NCI-H446 treated with DMSO at 0.1 percent for 48 hours (cell line): ENCODE results near the gene PCIF1.
"Not testable (repeated sequence)": the region's sequence is repeated elsewhere in the genome, so short reads cannot be mapped to it uniquely, and the experiment has no call there.

ENCODE experiments used
- DNase-seq: peaks from one replicate; lab custom pipeline; 2025; lab: John Stamatoyannopoulos, UW

PCIF1 gene

DNA sequence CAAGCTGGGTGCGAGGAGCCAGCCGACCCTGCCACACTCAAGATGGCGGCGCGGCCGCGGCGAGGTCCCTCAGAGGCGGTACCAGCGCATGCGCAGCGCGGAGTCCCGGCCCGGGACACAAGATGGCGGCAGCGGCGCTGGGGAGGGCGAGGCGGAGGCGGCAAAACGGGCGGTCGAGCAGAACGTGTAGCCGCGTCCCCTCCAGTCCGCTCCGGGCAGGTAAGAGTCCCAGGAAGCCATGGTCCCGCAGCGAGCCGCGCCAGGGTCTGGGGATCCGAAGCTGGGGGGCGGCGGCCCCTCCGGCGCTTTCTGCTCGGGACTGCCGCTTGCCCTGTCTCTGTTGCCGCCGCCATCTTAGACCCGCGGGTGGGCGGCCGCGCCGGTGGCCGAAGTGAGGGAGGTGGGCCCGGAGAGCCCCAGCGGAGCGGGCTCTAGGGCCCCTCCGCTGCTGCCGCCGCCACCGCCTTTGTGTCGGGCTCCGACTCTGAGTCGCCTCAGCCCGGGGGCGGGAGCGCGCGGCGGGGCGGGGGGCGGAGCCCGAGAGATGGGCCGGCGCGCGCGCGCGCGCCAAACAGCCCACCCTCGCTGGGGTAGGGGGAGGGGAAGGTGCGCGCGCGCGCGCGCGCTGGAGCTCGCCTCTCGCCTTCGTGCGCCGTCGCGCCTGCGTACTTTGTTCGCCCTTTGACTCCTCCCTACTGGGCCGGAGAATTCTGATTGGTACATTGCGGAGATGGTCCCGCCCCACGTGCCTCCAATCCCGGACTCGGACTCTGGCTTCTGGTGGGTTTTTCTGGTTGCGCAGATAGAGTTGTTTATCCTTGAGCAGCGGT is at the start of gene PCIF1:
Gene PCIF1 (plus strand): TSS at position 98 of the 830 bp plus-strand sequence. CDS start 4,317 bp downstream, outside the sequence.
- DNase-seq = peak; percentile 91

DNA sequence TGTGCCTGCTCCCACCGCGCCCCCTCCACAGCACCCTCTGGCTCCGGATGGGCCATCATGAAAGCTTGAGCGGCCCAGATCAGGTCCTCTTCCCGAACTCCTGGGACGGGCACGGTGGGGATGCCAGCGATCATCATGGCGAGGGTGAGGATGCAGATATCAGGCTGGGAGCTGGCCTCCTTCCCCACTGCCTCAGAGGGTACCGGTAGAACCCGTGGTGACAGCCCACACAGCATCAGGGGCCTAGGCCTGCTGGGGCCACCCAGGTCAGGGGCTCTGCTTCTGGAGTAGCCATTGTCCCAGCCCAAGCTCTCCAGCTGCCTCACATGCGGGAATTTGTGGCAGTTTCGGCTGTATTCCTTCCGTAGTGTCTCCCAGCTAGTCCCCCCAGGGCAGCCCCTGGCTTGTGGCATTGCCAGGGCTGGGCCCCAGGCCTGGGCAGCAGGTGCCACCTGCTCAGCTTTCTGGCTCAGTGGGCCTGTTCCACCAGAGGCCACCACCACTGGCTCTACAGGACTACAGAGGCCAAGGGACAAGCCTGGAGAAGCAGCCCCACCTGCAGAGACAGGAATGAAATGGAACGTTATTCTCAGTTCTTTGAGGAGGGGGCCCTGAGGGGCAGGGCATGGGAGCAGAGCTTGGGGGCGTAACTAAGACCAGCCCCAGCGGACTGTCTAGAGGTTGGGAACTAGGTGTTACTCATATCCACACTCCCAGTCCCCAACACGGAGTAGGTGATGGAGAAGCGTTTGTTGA is 47.7 kb upstream of the PCIF1 start:
- DNase-seq = no peak

DNA sequence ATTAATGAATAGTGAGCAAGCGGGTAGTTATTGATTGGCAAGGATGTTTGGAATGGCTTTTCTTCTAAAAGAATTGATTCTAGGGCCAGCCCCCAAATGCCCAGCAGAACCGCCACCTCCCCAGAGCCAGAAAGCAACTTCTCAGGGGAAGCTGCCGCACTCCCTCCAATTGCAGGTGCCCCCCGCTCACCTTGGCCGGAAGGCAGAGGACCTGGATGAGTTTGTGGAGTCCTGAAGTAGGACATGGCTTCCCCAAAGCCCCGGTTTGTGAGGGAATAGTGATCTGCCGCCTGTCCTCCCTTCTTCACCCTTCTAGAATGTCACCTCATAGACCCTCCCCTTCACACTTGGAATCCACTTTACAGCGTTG is 47.2 kb upstream of the PCIF1 start, which contains the start of gene SPATA25:
Gene SPATA25 (minus strand): TSS at position 277 of the 370 bp plus-strand sequence. CDS start 32 bp downstream, at position 245.
- no peak for DNase-seq

DNA sequence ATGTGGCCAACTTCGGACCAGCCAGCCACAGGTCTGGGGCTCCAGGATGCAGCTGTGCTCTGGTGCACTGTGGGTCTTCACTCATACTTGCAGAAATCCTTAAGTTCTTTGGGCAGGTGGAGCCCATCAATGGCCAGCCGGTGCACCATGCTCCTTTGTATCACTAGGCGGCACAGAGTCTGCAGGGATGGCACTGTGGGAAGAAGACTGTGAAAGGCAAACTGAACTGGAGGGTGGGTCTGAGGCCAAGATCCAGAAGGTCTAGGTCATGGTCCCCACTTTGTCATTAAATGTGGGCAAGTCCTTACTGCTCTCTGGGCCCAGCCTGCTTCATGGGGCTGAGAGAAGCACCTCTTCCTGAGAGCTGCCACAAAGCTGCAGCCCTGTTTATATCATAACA is 45.8 kb upstream of the PCIF1 start:
- no peak for DNase-seq

DNA sequence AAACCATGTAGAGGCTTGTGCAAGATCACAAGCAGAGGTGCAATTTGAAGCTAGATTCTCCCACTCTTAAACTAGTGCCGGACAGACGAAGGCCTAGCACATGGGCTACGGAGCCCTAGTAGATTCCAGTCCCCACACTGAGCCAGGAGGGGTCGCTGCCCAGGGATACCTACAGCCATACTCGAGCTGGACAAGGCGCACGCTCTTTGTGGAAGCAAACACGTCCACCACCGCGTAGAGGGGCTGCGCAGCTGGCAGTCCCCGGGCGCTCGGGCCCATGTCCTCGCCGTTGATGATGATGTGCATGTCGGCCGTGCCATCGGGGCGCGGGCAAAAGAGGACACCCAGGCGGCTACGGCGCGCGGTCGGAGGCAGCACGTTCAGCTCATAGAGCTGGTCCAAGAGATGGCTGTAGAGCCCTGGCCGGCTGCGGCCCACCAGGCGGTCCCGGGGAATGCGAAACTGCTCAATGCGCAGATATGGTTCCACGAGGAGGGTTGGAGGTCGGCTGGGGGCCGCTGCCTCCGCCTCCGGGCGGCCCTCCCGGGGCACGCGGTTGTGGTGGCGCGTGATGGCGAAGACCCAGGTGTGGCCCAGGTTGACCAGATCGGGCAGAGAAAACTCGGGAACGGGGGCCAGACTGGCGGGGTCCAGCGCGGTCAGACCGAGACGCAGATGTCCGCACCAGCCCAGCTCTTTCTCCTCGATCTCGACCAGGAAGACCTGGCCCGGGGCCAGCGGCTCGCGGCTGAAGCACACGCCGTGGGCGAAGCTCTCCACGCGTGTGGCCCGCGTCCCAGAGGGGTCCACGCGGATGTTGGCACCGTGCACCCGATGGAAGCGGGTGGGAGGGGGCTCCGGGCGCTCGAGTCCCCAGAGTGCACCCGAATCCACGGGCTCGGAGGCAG is 44.2 kb upstream of the PCIF1 start:
- no peak for DNase-seq

DNA sequence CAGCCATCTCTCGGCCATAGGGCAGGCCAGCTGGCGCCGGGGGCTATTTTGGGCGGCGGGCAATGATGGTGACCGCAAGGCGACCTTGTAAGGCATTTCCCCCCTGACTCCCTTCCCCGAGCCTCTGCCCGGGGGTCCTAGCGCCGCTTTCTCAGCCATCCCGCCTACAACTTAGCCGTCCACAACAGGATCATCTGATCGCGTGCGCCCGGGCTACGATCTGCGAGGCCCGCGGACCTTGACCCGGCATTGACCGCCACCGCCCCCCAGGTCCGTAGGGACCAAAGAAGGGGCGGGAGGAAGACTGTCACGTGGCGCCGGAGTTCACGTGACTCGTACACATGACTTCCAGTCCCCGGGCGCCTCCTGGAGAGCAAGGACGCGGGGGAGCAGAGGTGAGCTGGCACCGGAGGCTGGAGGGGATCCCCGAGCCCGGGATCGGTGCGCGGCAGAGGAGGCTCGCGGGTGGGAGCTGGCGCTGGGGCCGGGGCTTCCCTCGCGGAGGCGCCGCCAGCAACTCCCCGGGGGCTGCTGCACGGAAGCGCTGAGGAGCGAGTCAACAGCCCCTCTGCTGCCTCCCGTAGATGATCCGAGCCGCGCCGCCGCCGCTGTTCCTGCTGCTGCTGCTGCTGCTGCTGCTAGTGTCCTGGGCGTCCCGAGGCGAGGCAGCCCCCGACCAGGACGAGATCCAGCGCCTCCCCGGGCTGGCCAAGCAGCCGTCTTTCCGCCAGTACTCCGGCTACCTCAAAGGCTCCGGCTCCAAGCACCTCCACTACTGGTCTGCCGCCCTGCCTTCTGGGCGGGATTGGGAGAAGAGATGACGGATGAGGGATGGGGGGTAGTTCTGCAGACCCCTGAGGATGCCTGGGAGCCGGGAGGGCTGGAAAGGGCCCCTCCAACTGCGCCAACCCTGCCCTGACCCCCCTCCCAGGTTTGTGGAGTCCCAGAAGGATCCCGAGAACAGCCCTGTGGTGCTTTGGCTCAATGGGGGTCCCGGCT is 43.2 kb upstream of the PCIF1 start, which contains the start of the genes CTSA and NEURL2:
Gene CTSA (plus strand): TSS at position 351 of the 999 bp plus-strand sequence. CDS start 234 bp downstream, at position 585.
Gene NEURL2 (minus strand): TSS at position 224 of the 999 bp plus-strand sequence. CDS start 217 bp downstream, at position 7.
- peak; percentile 60 for DNase-seq

DNA sequence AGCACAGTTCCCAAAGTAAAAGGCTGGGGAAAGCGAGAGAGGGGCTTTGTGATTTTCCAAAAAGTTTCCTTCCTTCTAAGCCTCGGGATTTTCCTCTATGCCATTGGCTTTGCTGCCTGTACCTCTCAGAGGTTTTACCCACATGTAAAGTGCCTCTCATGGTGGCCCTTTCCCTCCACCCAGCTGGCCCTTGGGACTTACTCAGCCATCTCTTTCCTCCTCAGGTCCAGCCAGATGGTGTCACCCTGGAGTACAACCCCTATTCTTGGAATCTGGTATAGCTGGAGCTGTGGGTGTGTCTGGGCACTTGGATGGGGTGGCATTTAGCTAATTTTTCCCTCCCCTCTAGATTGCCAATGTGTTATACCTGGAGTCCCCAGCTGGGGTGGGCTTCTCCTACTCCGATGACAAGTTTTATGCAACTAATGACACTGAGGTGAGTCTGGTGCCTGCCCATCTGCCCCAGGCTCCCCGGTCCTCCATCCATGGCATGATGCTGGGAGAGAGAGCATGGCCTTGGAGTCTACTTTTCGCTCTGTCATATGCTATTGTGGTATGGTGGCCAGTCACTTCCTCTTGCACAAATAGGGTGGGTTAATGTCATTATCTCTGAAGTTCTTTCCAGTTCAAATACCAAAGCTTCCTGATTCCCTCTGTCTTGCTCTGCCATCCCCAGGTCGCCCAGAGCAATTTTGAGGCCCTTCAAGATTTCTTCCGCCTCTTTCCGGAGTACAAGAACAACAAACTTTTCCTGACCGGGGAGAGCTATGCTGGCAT is 42.2 kb upstream of the PCIF1 start:
- no peak for DNase-seq

DNA sequence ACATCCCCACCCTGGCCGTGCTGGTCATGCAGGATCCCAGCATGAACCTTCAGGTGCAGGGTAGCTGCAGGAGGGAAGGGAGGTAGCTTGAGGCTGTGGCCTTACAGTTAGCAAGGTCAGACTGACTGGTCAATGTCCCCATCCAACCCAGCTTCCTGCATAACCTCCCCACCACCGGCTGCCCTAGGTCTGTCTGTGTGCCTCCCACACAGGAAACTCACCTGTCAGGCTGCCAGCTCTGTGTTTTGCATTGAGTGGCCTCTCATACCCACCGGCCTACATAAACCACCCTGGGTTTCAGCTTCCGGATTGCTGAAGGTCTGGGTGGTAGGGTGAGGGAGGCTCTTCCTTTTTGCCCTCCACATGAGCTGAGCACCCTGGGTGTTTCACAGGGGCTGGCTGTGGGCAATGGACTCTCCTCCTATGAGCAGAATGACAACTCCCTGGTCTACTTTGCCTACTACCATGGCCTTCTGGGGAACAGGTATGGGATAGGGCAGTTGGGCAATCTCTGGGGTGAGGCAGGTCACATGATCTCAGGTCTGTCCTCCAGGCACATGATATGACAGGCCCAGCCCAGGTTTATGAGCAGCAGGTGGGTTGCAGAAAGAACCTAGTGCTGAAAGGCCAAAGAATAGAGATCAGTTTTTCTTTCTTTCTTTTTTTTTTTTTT is 41.5 kb upstream of the PCIF1 start:
- no peak for DNase-seq

DNA sequence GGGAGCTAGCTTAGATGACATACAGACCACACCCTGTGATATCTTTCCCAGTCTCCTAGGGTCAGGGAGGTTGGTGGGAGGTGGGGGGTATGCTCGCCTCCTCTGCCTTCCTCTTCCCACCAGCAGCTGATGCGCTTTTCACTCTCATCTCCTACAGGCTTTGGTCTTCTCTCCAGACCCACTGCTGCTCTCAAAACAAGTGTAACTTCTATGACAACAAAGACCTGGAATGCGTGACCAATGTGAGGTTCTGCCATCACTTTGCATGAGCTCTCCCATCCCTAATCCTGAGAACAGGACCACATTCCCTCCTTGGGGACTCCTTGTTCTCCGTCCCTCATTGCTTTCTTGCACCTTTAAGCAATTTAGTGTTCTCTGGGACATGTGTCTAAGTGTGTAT is 40.7 kb upstream of the PCIF1 start:
- no peak for DNase-seq

DNA sequence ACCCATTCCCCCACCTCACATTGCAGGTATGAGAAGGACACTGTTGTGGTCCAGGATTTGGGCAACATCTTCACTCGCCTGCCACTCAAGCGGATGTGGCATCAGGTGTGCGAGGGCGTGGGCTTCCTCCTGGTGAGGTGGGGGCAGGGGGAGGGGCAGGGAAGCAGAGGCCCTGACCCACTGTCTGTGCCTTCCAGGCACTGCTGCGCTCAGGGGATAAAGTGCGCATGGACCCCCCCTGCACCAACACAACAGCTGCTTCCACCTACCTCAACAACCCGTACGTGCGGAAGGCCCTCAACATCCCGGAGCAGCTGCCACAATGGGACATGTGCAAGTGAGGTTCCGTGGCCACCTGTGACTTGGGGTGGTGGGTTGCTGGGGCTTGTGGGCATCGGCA is 39.7 kb upstream of the PCIF1 start:
- DNase-seq = no peak

DNA sequence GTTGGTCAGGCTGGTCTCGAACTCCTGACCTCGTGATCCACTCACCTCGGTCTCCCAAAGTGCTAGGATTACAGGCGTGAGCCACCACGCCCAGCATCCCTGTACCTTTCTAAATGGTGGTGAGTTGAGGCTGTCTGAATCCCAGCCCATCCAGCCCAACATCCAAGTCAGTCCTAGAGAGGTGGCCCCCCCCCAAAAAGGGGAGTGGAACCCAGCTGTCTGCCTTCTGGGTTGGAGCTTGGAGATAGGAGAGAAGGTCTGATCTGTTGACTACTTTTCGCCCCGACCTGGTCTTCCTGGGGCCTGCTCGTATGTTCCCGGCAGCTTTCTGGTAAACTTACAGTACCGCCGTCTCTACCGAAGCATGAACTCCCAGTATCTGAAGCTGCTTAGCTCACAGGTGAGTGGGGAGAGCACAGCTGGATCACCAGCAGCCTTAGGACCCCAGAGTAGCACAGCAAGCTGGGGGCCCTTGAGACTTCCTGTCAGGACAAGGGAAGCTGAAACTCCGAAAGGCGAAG is 37.8 kb upstream of the PCIF1 start:
- no peak for DNase-seq

DNA sequence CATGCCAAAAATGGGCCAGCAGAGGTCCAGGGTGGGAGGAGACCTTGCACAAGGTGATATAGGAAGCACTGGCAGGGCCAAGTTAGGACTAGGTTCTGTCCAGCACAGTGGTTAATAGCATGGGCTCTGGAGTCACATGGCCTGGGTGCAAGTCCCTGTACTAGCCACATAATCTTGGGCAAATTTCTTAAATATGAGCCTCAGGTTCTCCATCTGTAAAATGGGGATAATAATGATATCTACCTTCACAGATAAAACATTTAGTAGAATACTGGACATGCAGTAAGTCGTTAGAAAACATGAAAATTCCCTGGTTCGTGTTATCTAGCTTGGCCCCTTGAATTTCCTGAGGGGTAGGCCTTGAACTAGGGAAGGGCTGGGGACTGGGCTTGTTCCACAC is 37.2 kb upstream of the PCIF1 start:
- no peak for DNase-seq

DNA sequence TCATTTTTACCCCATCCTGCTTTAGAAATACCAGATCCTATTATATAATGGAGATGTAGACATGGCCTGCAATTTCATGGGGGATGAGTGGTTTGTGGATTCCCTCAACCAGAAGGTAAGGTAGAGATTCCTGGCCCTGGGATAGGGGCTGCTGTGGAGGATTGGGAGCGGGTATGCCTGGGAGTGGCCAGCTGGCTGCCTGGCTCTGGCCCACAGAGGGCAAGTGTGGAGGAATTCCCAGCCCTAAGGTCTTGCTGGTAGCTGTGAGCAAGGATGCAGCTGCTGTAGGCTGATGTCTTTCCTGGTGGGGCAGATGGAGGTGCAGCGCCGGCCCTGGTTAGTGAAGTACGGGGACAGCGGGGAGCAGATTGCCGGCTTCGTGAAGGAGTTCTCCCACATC is 36.8 kb upstream of the PCIF1 start:
- DNase-seq = no peak

DNA sequence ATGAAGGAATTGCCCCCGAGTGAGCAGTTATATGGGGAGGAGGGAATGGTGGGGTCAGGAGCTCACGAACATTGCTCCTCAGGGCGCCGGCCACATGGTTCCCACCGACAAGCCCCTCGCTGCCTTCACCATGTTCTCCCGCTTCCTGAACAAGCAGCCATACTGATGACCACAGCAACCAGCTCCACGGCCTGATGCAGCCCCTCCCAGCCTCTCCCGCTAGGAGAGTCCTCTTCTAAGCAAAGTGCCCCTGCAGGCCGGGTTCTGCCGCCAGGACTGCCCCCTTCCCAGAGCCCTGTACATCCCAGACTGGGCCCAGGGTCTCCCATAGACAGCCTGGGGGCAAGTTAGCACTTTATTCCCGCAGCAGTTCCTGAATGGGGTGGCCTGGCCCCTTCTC is 36.2 kb upstream of the PCIF1 start:
- DNase-seq = no peak

DNA sequence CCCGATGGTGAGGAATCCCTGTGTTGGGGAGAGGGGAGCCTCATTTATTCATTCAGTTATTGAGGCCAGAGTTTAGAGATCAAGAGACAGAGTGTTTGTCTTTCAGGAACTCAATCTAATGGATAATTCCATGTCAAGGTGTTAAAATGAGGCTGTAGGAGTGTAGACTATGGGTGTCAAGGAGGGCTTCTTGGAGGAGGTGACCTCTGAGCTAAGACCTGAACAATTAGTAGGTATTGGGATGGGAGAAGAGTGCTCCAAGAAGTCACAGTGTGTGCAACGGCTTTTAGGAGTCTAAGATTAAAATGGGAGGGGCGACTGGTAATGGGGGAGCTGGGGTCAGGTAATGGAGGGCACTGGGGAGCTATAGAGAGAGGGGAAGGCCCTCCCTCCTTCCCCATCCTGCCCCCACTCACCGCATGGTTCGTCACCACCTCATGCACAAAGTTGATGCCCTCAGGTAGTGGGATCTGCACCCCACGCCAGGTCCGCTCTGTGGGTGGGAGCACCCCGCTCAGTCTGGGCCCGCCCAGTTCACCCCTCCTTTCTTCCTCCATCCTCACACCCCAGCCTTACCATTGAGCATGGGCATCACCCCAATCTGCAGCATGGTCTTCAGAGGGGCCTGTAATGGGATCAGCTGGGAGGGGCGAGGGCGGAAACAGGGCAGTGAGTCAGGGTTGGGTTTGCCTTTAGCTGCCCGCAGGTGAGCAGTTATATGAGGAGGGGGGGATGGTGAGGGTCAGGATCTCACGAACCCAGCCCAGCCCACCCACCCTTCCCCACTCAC is 35.2 kb upstream of the PCIF1 start:
- no peak for DNase-seq

DNA sequence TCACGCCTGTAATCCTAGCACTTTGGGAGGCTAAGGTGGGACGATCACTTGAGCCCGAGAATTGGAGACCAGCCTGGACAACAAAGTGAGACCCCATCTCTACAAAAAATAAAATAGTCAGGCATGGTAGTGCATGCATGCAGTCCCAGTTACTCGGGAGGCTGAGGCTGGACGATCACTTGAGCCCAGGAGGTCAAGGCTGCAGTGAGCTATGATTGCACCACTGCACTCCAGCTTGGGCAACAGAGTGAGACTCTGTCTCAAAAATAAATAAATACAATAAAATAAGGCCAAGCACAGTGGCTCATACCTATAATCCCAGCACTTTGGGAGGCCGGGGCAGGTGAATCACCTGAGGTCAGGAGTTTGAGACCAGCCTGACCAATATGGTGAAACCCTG is 33.2 kb upstream of the PCIF1 start:
- DNase-seq = not testable (repeated sequence)

DNA sequence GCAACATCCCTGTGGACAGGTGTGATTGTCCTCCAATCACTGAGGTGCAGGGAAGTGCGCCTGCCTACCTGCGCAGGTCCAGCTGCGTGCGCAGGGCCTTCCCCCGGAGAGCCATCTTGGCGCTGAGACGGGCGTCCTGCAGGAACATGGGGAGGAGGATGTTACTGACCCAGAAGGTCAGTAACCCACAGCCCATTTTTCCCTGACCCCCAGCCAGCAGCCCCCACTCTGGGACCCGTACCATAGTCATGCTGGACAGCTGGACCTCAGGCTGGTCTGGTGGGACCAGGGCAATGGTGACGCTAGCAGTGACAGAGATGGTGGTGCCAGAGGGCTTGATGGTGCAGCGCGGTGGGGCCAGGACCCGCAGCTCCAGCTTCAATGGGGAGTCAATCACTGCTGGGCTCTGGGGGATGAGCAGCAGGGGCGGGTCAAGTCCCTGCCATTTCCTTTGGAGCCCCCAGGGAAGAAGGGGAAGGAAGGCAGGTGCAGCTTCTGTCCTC is 32.2 kb upstream of the PCIF1 start:
- no peak for DNase-seq
